GM18861 (cell line): ENCODE data around the gene GRK5.

Source experiments
- ATAC-seq: cut with Tn5 transposase; IDR thresholded peaks from one replicate; pipeline ENCODE4 v1.9.1; 2021; ENCODE audit not compliant: unreplicated experiment

The GRK5 gene

DNA sequence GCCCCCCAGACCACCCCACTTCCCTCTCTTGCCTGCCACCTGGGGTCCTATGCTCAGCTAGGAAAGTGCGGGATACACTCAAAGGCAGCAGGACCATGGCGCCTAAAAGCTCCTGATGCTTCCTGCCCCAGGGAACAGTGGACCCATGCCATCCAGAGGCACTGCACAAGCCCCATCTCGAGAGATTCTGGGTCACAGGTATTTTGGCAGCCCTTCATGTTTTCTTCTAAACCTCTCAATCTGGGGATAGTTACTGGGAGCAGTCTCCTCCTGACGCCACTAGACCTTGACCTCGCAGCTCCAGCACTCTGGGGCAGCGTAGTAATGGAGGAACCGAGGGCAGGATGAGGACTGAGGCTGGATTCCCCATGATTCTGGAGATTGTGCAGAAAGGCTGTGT, 107.1 kb downstream of the GRK5 start:
- no peak for ATAC-seq

GRCh38 chr10:119315128-119316001, 108.0 kb downstream of the GRK5 start:
- peak; percentile 38 for ATAC-seq

DNA sequence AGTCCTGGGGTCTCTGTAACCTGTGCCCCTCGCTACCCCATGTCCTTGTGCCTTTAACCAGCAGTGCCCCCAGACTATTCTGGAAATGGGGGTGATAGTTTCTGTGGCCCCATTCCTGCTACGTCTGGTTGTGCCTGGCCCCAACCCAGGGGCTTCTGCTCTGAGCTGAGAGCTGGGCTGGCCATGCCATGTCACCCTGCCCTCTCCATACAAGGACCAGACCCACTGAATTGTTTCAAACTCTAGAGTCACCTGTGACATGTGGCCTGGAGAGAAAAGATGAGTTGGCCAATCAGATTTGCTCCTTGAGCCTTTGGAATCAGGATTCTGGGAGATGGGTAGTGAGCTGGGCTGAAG, 108.6 kb downstream of the GRK5 start:
- no peak for ATAC-seq

DNA sequence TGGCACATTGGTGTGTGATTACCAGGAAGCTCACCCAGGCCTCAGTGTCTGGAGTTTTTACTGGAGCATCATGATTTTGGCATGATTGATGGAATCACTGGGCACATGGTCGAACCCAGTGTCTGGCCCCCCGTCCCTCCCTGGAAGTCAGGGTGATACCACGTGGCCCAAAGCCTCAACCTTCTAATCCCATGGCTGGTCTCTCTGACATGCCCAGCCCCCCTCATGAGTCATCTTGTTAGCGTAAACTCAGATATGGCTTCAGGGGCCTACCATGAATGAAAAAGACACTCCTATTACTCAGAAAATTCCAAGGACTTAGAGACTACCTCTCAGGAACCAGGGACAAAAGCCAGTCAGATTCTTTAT, 109.3 kb downstream of the GRK5 start:
- ATAC-seq = no peak

- no peak for ATAC-seq
Measured at GRCh38 chr10:119318411-119319160, 111.2 kb downstream of the GRK5 start.

DNA sequence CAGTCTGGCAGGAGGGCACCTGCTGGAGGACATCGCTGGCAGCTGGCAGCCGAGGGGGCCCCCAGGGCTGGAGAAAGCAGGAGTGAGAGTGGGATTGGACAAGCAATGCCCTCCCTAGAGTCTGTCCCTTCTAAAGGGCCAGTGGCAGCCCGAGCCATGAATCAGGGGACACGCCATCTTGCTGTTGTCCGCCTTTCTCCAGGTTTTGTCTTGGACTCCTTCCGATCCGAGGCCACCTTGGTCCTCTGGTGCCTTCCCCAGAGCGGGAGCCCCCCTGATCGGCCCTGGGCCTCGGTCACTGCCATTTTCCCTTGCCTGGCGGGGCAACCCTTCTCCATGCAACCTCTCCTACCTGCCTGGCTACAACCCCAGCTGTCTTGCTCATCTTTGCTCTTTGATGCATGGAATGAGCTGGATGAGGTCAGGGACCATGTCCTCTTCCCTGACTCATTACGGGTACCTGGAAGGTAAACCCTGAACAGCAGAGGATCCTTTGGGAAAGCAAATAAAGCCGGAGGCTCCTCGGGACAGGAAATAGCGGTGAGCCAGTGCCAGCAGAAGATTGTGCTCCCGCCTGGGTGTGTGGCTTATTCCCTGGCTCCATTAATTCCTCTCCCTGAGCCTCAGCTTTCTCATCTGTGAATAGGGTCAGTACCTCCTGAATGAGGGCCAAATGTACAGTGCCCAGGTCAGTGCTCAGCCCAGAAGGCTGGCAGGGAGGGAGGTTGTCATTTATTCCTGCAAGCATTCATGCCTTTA, 112.0 kb downstream of the GRK5 start:
- no peak for ATAC-seq

- no peak for ATAC-seq
Measured at GRCh38 chr10:119319920-119320258, 112.5 kb downstream of the GRK5 start.

DNA sequence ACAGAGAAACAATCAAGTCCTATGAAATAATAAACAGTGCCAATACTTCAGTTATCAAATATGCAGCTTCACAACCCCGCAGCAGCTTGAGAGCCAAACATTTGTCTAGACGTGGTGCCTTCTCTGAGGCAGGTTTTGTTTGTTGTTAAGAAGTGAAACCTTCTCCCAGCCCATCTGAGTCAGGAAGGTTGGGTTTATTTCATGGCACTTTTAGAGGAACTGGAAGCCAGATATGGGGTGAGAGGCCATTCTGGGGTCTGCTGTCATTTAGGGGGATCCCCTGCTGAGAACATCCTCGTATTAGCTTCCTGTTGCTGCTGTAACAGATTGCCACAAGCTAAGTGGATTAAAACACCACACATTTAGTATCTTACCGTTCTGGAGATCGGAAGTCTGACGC, 113.6 kb downstream of the GRK5 start:
- ATAC-seq = no peak

GRCh38 chr10:119323085-119324016, 116.0 kb downstream of the GRK5 start:
- no peak for ATAC-seq

DNA sequence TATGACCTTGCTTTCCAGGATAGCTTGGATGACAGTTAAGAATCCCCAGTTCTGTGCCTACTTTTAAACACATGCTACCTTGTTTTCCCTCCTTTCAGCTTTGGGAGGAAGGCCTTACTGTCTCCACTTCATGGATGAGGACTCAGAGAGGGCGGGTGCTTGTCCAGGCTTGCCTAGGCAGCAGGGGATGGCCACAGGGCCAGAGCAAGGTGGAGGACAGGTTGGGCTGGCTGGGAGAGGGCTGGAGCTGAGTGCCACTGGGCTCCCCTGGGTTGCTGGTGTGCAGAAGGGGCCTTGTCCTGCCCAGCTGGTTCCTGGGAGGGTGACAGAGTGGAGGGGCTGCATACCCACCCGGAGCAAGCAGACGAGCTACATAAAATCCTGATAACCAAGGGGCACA, 117.8 kb downstream of the GRK5 start:
- ATAC-seq = no peak

GRCh38 chr10:119326167-119326566, 118.8 kb downstream of the GRK5 start:
- ATAC-seq = no peak

GRCh38 chr10:119327096-119327745, 119.8 kb downstream of the GRK5 start:
- ATAC-seq = no peak

- ATAC-seq = no peak
Measured at GRCh38 chr10:119328223-119328622, 120.9 kb downstream of the GRK5 start.

GRCh38 chr10:119330342-119330741, 123.0 kb downstream of the GRK5 start:
- no peak for ATAC-seq

- no peak for ATAC-seq
Measured at GRCh38 chr10:119331061-119331460, 123.7 kb downstream of the GRK5 start.

GRCh38 chr10:119333146-119333792, 125.9 kb downstream of the GRK5 start:
- ATAC-seq = no peak

GRCh38 chr10:119335671-119336353, 128.4 kb downstream of the GRK5 start:
- no peak for ATAC-seq

DNA sequence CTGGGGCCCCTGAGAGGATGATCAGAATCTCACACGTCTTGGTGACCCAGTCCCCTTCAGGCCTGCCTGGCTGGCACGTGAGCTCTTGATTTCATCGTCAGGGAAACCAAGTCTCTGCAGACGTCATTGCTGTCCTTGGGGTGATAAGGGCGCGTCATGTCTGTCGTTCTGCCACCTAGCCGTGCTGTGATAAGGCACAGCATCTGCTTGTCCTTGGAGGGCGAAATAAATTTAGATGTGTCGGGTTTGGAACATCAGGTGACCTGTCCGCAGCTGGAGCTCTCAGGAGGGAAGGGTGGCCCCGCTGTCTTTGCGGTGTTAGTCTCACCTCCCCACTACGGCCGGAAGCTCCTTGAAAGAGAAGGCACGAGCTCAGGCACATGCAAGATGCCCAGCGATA, 129.2 kb downstream of the GRK5 start:
- ATAC-seq = no peak

DNA sequence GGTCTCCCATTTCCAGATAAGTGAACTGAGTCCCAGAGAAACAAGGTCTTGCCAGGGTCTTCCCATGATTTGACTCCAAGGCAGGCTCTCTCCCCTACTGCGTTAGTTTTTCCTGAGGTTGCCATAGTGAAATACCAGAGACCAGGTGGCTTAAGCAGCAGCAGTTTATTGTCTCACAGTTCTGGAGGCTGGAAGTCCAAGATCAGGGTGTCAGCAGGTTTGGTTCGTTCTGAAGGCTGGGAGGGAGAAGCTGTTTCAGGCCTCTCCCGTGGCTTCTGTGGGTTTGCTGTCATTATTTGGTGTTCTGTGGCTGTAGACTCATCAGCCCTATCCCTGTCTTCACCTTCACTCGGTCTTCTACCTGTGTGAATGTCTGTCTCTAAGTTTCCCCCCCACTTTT, 129.9 kb downstream of the GRK5 start:
- ATAC-seq = no peak
